ENCODE measurements around the gene PLXNA2.

Gene PLXNA2

GRCh38 chr1:208111646-208112190 is 132.5 kb downstream of the PLXNA2 start:
- DNase-seq: no peak

- DNase-seq: no peak
These were observed 133.9 kb downstream of the PLXNA2 start for GRCh38 chr1:208110296-208110695.

- no peak for DNase-seq
These were observed 135.4 kb downstream of the PLXNA2 start for GRCh38 chr1:208108646-208109330.

- no peak for DNase-seq
These were observed 136.0 kb downstream of the PLXNA2 start for GRCh38 chr1:208108213-208108608.

- DNase-seq: no peak
These were observed 136.6 kb downstream of the PLXNA2 start for GRCh38 chr1:208107425-208108212.

- DNase-seq: no peak
These were observed 138.0 kb downstream of the PLXNA2 start for GRCh38 chr1:208106218-208106617.

- DNase-seq: no peak
These were observed 138.4 kb downstream of the PLXNA2 start for GRCh38 chr1:208105756-208106155.

GRCh38 chr1:208103597-208104513 is 140.3 kb downstream of the PLXNA2 start:
- DNase-seq: no peak

GRCh38 chr1:208101661-208102431 is 142.3 kb downstream of the PLXNA2 start:
- DNase-seq: no peak

GRCh38 chr1:208100906-208101305 is 143.3 kb downstream of the PLXNA2 start:
- DNase-seq: no peak

GRCh38 chr1:208100106-208100505 is 144.1 kb downstream of the PLXNA2 start:
- DNase-seq: no peak

- no peak for DNase-seq
These were observed 145.4 kb downstream of the PLXNA2 start for GRCh38 chr1:208098773-208099172.

GRCh38 chr1:208093754-208094719 is 150.1 kb downstream of the PLXNA2 start:
- DNase-seq: peak; percentile 74 to 78

GRCh38 chr1:208093046-208093445 is 151.1 kb downstream of the PLXNA2 start:
- DNase-seq: no peak

- DNase-seq: no peak
These were observed 153.5 kb downstream of the PLXNA2 start for GRCh38 chr1:208090388-208091301.

- no peak for DNase-seq
These were observed 154.3 kb downstream of the PLXNA2 start for GRCh38 chr1:208089761-208090370.

- no peak for DNase-seq
These were observed 155.0 kb downstream of the PLXNA2 start for GRCh38 chr1:208089149-208089548.

- no peak for DNase-seq
These were observed 155.9 kb downstream of the PLXNA2 start for GRCh38 chr1:208088319-208088718.
